SH-SY5Y (cell line): ENCODE results near the gene FSHB.

ENCODE experiments used
- GATA2 ChIP-seq: IDR thresholded peaks from 2 replicates; pipeline ENCODE4 v1.6.1; 2011; ENCODE audit warnings: mild to moderate bottlenecking, low read depth, low read length
- GATA3 ChIP-seq: IDR thresholded peaks from 2 replicates; pipeline ENCODE4 v1.6.1; 2011; ENCODE audit warnings: low read depth, mild to moderate bottlenecking, low read length, moderate library complexity

GRCh38 chr11:30258679-30259078, 27.9 kb downstream of the FSHB start:
- TF ChIP-seq GATA2 (no peak), GATA3 (no peak)
